Endothelial cell of umbilical vein (primary cell): ENCODE data around the gene MEOX2. TPM values are rescaled to one million over a fixed set of nuclear protein-coding genes. Genes with fewer than 3 reads are reported as not detected.

Experiments used
- BruUV-seq: library from RNA; stranded (reverse); fragments of 400-500 nt; replicated peaks from 2 replicates; lab custom pipeline; 2021; lab: Mats Ljungman, UMichigan
- CTCF ChIA-PET: fragments of 300-600, 350-600 bp; sonication (Branson Sonifier 250); formaldehyde crosslinking; loops from one replicate; lab custom pipeline; 2021; ENCODE audit warnings: antibody characterized with exemption, inconsistent platforms; lab: Charles Lee
- POLR2A ChIA-PET: fragments of 300-600, 350-600 bp; sonication (Branson Sonifier 250); formaldehyde crosslinking; loops from one replicate; lab custom pipeline; 2021; ENCODE audit warnings: antibody characterized with exemption, inconsistent platforms; lab: Charles Lee
- DNase-seq: peaks from one replicate; pipeline ENCODE4 v3.0.0-alpha.2; 2011; ENCODE audit warnings: low read depth, low spot score
- FAIRE-seq: peaks from 2 replicates; lab custom pipeline; 2011; peaks lifted over from hg19 to GRCh38; lab: Jason Lieb, UNC
- H2AFZ ChIP-seq: 2 replicates; pipeline ENCODE4 v1.6.0; 2012; ENCODE audit warnings: low read depth, low read length, control low read depth, inconsistent platforms
- H3K27ac ChIP-seq: 2 replicates; pipeline ENCODE4 v1.5.1; 2011; ENCODE audit warnings: low read depth, mild to moderate bottlenecking, control low read depth, low read length, moderate library complexity; ENCODE audit not compliant: insufficient read depth
- H3K27me3 ChIP-seq, 2 experiments: 2 replicates each; pipeline versions ENCODE4 v1.6.0 to v1.6.1; 2011; ENCODE audit warnings: low read length in 2 of 2, mixed read lengths in 1 of 2; ENCODE audit not compliant: control insufficient read depth in 2 of 2, insufficient read depth in 2 of 2
- H3K36me3 ChIP-seq, 2 experiments: 2 replicates in 1 of 2; 3 replicates in 1 of 2; pipeline ENCODE4 v1.5.1; 2011; ENCODE audit warnings: low read length in 2 of 2, mild to moderate bottlenecking in 1 of 2, moderate library complexity in 1 of 2; ENCODE audit not compliant: control insufficient read depth in 2 of 2, insufficient read depth in 2 of 2; ENCODE audit errors: extremely low read depth in 1 of 2
- H3K4me1 ChIP-seq: 3 replicates; pipeline ENCODE4 v1.5.1; 2011; ENCODE audit warnings: mild to moderate bottlenecking, low read length; ENCODE audit not compliant: control insufficient read depth, insufficient read depth; ENCODE audit errors: extremely low read depth
- H3K4me2 ChIP-seq: 2 replicates; pipeline ENCODE4 v1.6.1; 2011; ENCODE audit warnings: low read length, control low read depth, mixed read lengths; ENCODE audit not compliant: insufficient read depth
- H3K4me3 ChIP-seq, 3 experiments: fragments of 200-600 bp in 1 of 3; sonication (generic), shearing (Covaris generic) in 1 of 3; replicated peaks in 1 of 3; 2 replicates each; pipeline ENCODE4 v1.5.1; 2011 to 2016; ENCODE audit warnings: control low read depth in 3 of 3, low read length in 3 of 3, mild to moderate bottlenecking in 2 of 3, inconsistent platforms in 1 of 3, low read depth in 1 of 3, moderate library complexity in 1 of 3; ENCODE audit not compliant: insufficient read depth in 1 of 3
- H3K79me2 ChIP-seq: 2 replicates; pipeline ENCODE4 v1.6.0; 2012; ENCODE audit warnings: low read length, inconsistent platforms; ENCODE audit not compliant: control insufficient read depth, insufficient read depth
- H3K9ac ChIP-seq: replicated peaks from 2 replicates; pipeline ENCODE3; 2011; ENCODE audit warnings: low read length, control low read depth; ENCODE audit not compliant: insufficient read depth; ENCODE audit errors: extremely low read depth
- H3K9me1 ChIP-seq: replicated peaks from 3 replicates; pipeline ENCODE4 v1.6.0; 2011; ENCODE audit warnings: mild to moderate bottlenecking, low read length; ENCODE audit not compliant: control insufficient read depth, insufficient read depth; ENCODE audit errors: extremely low read depth
- H3K9me3 ChIP-seq: replicated peaks from 2 replicates; pipeline ENCODE4 v1.5.1; 2012; ENCODE audit warnings: low read length, inconsistent platforms; ENCODE audit not compliant: control insufficient read depth, insufficient read depth
- H4K20me1 ChIP-seq: replicated peaks from 2 replicates; pipeline ENCODE3; 2011; ENCODE audit warnings: mild to moderate bottlenecking, low read length; ENCODE audit not compliant: control insufficient read depth, insufficient read depth; ENCODE audit errors: extremely low read depth
- EZH2 ChIP-seq: IDR thresholded peaks from 2 replicates; pipeline ENCODE4 v1.6.1; 2012; ENCODE audit warnings: borderline replicate concordance, low read depth, mild to moderate bottlenecking, moderate library complexity, low read length, inconsistent platforms; ENCODE audit not compliant: severe bottlenecking
- FOS ChIP-seq: IDR thresholded peaks from 2 replicates; pipeline ENCODE4 v1.6.1; 2011; ENCODE audit warnings: mild to moderate bottlenecking, low read length, moderate library complexity, borderline replicate concordance; ENCODE audit not compliant: insufficient read depth
- GATA2 ChIP-seq: IDR thresholded peaks from 2 replicates; pipeline ENCODE4 v1.7.0; 2011; ENCODE audit warnings: low read depth, mild to moderate bottlenecking, moderate library complexity, mixed read lengths, low read length; ENCODE audit not compliant: insufficient read length, insufficient read depth
- JUN ChIP-seq: IDR thresholded peaks from 2 replicates; pipeline ENCODE4 v1.6.1; 2011; ENCODE audit warnings: borderline replicate concordance, low read depth; ENCODE audit not compliant: insufficient read length, insufficient read depth
- MYC ChIP-seq: IDR thresholded peaks from one replicate; pipeline ENCODE4 v1.6.1; 2011; ENCODE audit warnings: mild to moderate bottlenecking, low read depth, low read length
- POLR2A ChIP-seq: IDR thresholded peaks from 2 replicates; pipeline ENCODE4 v1.6.1; 2012; ENCODE audit warnings: low read depth, mild to moderate bottlenecking, control low read depth, low read length
- POLR2AphosphoS5 ChIP-seq: IDR thresholded peaks from 2 replicates; pipeline ENCODE4 v1.6.1; 2012; ENCODE audit warnings: low read depth, mild to moderate bottlenecking, control low read depth, low read length, moderate library complexity; ENCODE audit not compliant: insufficient read depth
- dilution Hi-C: fragments of 300-500 bp; cut with MboI; formaldehyde crosslinking; loops from one replicate; pipeline ENCODE4 v1.15.0; 2019; ENCODE audit warnings: low sequenced_read_pairs; ENCODE audit not compliant: extremely low pct_ligation_motif_present
- intact Hi-C: fragments of 100-400 bp; cut with micrococcal nuclease; formaldehyde crosslinking; loops from one replicate; pipeline ENCODE4 v1.10.0; 2022
- polyA plus RNA-seq, 4 experiments: library from polyadenylated mRNA; depleted of rRNA in 3 of 4; stranded (reverse) in 3 of 4; unstranded in 1 of 4; fragments of >200 nt; gene quantifications; 2 replicates each; pipeline versions ENCODE4 v1.2.1 to v1.2.3, GENCODE V29; 2011 to 2012; ENCODE audit warnings: missing spikeins in 1 of 4
- total RNA-seq: library from RNA; stranded (reverse); gene quantifications from 2 replicates; pipeline ENCODE4 v1.2.3, GENCODE V29; 2021
- TF ChIP-seq, protein P1 (sequence below): IDR thresholded peaks from 2 replicates; pipeline ENCODE4 v1.6.1; 2011; ENCODE audit not compliant: insufficient read depth, insufficient read length
- TF ChIP-seq, protein P2 (sequence below), 2 donors: IDR thresholded peaks; 1 replicate in 1 of 2; 2 replicates in 1 of 2; pipeline ENCODE4 v1.5.1; 2011; ENCODE audit warnings: low read length in 2 of 2, mild to moderate bottlenecking in 2 of 2, moderate library complexity in 2 of 2, control low read depth in 1 of 2, inconsistent platforms in 1 of 2, low read depth in 1 of 2; ENCODE audit not compliant: insufficient read depth in 1 of 2; ENCODE audit errors: extremely low read depth in 1 of 2

The MEOX2 gene
- total and polyA plus RNA-seq, 2 donors (not counting 3 experiments of a cell fraction or from before 2014, with no cell fraction given): 11.6 to 45.1 TPM

- no TSS peak for BruUV-seq
- Histone ChIP-seq H4K20me1 (no peaks in the 10 kb centered on the region), H3K9ac (peak overlapping the region; percentile 91), H3K79me2 (peaks cover 74% of the 10 kb centered on the region), H2AFZ (peak overlapping the region; percentile 31), H3K9me3 (no peaks in the 10 kb centered on the region), H3K4me3 (peak overlapping the region; percentile 23 to 95 (median 80)), H3K27ac (peak overlapping the region; percentile 70), H3K4me1 (peaks cover 14% of the 10 kb centered on the region), H3K36me3 (no peaks in the 10 kb centered on the region), H3K4me2 (peak overlapping the region; percentile 98), H3K9me1 (peaks cover 2% of the 10 kb centered on the region), H3K27me3 (no peaks in the 10 kb centered on the region)
- intact Hi-C loops: loop anchor here (10.0 kb wide), 3 partner anchors 742 to 1698 kb away; partner anchors contain the start of genes CRPPA and ETV1
- POLR2A ChIA-PET: no interaction called here
- DNase-seq (peak; percentile 53), FAIRE-seq (no peak)
- no peak for TF ChIP-seq JUN
- TF ChIP-seq, protein P1, sequence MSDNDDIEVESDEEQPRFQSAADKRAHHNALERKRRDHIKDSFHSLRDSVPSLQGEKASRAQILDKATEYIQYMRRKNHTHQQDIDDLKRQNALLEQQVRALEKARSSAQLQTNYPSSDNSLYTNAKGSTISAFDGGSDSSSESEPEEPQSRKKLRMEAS: no peak
- no peak for TF ChIP-seq POLR2A
- no peak for TF ChIP-seq FOS
- TF ChIP-seq MYC: no peak
- TF ChIP-seq, protein P2, sequence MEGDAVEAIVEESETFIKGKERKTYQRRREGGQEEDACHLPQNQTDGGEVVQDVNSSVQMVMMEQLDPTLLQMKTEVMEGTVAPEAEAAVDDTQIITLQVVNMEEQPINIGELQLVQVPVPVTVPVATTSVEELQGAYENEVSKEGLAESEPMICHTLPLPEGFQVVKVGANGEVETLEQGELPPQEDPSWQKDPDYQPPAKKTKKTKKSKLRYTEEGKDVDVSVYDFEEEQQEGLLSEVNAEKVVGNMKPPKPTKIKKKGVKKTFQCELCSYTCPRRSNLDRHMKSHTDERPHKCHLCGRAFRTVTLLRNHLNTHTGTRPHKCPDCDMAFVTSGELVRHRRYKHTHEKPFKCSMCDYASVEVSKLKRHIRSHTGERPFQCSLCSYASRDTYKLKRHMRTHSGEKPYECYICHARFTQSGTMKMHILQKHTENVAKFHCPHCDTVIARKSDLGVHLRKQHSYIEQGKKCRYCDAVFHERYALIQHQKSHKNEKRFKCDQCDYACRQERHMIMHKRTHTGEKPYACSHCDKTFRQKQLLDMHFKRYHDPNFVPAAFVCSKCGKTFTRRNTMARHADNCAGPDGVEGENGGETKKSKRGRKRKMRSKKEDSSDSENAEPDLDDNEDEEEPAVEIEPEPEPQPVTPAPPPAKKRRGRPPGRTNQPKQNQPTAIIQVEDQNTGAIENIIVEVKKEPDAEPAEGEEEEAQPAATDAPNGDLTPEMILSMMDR (IDR thresholded peaks at IDR 0.05; ENCODE audit: extremely low read depth in 1 of 2, insufficient read depth in 1 of 2, low read depth in 1 of 2, low read length in 2 of 2): no peak
- TF ChIP-seq GATA2: no peak
- no peak for TF ChIP-seq POLR2AphosphoS5
- no peak for TF ChIP-seq EZH2
- dilution Hi-C loops: no loop called here
- CTCF ChIA-PET: interaction anchor here (1.2 to 9.5 kb wide), 2 partner anchors 38 to 415 kb away, joined by 3 to 107 read pairs; no protein-coding TSS in a partner anchor
Observed at GRCh38 chr7:15682751-15683245, 3.7 kb downstream of the MEOX2 start.
